GM19463 (cell line): ENCODE measurements around the gene PIGO.

ENCODE experiments used
- ATAC-seq: cut with Tn5 transposase; IDR thresholded peaks from one replicate; pipeline ENCODE4 v1.9.1; 2021; ENCODE audit warnings: mild to moderate bottlenecking, moderate library complexity; ENCODE audit not compliant: unreplicated experiment

Gene PIGO

DNA sequence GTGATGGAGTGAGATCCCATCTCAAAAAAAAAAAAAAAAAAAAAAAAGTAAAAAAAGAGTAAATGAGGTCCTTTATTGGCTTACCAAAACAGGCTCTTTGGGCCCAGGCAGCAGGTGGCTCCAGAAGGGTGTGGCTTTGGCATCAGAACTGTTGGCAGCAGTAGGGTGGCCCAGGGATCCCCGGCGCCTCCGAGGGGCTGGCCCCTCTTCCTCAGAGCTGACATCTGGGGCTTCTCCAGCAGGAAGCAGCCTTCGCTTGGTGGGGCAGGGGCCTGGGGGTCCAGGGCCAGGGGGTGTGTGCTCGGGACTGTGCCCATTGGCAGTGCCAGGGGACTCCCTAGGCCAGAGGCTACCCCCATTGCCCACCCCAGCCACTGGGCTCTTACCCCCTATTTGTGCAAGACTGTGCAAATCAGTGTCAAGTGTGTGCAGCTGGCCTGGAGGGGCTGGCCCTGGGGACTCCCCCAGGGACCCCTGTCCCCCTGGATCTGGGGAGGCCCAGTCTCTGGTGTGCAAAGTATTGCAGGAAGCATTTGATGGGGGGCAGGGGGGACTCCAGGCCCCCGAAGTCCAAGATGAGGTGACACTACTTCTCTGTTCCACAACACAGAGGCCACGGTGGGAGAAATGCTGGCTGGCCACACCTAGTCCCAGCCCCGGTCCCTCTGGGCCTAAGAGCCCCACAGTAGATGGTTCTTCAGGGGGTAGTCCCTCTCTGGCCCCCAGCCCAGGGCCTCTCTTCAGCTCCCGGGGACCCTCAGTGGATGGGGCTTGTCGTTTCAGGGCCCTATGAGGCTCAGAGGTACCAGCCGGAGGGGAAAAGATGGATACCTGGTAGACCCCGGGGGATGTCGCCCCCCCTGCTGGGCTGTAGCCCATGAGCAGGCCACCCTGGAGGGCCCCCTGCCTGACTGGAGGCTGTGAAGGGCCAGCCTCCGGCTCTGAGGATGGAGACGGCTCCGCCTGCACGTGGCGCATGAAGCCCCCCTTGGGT lies 11.2 kb upstream of the PIGO start:
- ATAC-seq, result no peak

DNA sequence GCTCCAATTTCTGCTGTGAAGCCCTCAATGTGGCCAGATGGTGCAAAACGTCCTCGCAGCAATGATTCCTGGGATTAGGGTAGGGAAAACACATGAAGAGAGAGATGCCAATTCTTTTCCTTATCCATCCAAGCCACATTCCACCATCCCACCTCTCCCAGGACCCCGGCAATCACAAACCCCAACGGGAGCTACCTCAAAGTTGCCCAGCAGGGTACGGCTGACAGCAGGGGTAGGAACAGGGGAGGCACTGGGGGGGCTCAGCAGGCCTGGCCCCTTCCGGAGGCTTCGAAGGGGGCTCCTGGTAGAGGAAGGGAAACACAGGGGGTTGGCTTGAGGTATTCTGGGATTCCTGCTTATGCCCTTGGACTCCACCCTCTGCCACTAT lies 9.9 kb upstream of the PIGO start:
- ATAC-seq, result no peak

DNA sequence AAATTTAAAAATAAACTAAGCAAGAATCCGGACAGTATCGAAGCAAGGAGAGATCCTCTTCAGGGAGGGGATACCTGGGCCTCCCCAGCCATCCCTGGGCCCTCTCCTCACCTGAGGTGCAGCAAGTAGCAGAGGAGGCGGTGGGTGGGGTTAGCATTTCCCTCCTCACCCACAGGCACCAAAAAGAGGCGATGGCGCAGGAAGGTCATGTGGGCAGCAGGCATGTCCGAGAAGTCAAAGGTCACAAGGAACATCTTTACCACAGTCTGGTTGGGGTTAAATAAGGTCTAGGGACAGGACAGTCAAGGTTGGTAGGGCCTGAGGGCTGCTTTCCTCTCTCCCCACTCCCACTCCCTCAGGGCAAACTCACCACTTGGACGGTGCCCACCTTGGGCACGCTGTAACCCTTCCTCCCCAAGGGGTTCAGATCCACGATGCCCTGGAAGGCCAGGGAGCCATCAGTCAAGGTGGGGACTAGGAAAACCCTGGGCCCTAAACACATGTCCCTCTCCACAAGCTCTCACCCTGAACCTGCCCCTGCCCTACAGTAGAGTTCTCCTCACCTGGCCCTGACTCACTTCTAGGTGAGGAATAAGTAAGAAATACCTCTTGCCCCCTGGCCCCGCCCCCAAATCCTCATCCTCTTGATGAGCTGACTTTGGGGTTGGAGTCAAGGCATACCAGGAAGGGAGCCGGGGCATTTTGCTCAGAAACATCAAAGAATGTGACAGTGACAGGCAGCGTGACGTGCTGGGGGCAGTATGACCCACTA lies 9.4 kb upstream of the PIGO start:
- no peak for ATAC-seq

GRCh38 chr9:35105126-35105525 lies 8.7 kb upstream of the PIGO start:
- ATAC-seq, result no peak

GRCh38 chr9:35104586-35104985 lies 8.2 kb upstream of the PIGO start:
- no peak for ATAC-seq

DNA sequence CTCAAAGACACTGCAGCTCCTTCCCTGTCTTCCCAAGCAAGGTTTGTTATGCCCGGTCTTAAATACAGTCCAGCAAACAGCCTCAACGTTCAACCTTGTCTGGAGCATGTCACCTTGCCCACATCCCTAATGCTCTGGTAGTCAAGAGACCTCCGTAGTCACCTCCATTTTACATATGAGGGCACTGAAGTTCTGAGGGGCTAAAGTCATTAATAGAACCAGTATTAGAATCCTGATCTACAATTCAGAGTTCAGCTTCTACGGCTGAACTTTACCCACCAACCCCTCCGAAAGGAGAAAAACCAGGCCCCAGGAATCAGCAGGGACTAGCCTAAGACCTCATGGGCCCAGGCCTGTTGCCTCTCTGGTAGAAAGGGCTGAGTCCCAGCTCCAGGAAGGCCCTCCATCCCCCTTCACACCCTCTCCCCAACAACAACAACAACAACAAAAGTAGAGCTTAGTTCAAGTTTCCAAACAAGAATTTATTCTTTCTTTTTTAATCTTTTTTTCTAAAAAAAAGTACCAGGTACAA lies 7.3 kb upstream of the PIGO start:
- no peak for ATAC-seq

GRCh38 chr9:35102769-35103659 lies 6.6 kb upstream of the PIGO start, which contains the start of gene STOML2:
Gene STOML2, minus strand, starts transcription at chr9:35103131. Its CDS starts 37 bp downstream, at chr9:35103094.
- peak; percentile 98 for ATAC-seq

DNA sequence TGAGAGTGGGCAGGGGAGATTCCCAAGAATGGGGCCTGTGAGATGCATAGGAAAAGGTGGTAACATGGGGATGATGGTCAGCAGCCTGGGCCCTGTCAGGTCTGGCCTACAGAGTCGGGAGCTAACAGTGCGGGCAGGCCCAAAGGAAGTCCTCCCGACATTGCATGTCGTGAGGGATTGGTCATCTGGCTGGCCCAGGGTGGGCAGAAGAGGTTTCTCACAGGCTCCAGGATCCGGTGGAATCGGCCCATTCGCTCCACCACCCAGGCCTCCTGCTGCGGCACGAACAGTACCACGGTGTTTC lies 6.0 kb upstream of the PIGO start:
- ATAC-seq, result no peak

GRCh38 chr9:35097573-35097972 lies 1.2 kb upstream of the PIGO start:
- no peak for ATAC-seq

DNA sequence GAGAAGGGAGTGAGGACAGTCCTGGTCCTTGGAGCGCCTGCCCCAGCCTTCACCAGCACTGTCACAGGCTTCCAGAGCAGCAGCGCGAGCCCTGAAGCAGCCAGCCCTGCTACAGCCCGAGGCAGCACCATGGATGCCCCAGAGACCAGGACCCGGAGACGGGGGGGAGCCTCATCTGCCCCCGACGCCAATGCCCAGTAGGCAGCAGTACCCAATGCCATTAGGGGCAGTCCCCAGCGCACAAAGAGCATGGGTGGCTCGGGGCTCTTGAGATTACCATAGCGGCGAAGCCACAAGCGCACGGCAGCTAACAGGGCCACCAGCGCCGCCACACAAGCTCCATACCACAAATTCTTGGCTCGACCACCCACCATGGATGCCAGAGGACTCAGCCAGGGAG lies 4.9 kb downstream of the PIGO start:
- no peak for ATAC-seq

DNA sequence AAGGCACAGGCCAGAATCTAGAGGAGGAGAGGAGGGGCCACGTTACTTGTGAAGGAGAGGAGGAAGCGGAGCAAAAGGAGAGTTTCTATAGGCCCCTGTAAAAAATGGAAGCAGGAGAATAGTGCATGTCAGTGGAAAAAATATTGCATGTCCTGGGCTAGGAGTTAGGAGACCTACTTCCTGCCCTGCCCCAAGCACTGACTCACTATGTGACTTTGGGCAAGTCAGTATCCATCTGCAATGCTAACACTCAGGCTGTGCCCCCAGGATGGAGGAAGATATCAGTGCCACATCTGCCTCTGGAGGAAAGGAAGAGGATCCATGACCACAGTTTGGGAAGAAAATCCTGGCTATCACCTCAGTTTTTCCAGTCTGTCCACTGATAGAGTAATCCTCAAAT lies 7.0 kb downstream of the PIGO start:
- no peak for ATAC-seq

DNA sequence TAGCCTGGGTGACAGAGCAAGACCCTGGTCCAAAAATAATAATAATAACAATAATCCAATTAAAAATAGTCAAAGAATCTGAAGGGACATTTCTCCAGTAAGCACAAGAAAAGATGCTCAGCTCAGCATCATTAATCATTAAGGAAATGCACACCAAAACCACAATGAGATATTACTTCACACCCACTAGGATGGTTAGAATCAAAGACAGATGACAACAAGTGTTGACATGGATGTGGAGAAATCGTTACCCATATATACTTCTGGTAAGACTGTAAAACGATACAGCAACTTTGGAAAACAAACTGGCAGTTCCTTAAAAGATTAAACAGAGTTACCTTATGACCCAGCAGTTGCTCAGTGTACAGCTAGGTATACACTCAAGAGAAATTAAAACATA lies 11.3 kb downstream of the PIGO start:
- ATAC-seq, result no peak

DNA sequence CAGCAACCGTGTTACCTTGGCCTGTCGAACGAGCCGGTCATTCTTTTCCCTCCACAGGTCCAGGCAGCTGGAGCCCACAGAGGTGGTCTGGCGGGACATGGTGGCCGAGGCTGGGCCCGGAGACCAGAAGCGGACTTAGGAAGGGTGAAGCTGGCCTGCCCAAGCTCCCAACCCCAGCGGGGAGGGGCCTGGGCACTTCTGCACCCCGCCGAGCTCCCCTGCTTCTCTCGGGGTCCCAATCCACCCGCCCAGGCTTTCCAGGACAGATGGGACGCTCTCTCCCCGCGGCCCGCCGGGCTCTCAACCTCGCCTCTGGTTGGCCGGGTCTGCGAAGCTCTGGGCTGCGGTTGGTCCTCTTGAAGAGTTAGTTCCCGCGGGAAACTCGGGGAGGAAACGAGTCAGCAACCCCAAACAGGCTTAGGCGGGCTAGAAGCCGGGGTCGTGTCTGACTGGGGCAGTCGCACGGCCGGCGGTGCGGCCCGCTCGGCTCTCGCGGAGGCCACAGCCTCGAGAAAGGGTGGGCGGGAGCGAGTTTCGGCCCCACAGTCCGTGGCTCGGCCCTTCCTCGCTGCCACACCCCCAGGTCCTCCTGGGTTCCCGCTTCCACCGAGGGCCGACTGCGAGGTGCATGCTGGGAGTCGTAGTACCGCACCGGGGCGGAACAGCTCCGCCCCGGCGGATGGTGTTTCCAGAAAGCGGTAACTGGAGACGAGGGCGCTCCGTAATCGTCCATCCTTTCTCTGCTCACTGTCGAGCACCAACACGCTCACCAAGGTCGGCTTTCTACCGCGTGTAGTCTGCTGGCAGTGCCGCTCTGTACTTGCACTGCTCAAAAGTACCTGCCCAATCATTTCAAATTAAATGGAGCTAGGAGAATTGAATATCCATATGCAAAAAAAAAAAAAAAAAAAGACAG lies 16.7 kb downstream of the PIGO start, which contains the start of gene FANCG:
Gene FANCG (minus strand): TSS at position 517 of the 916 bp plus-strand sequence. CDS start 418 bp downstream, at position 99.
- peak; percentile 93 for ATAC-seq

- no peak for ATAC-seq
Measured at GRCh38 chr9:35079041-35079425, 17.4 kb downstream of the PIGO start.

DNA sequence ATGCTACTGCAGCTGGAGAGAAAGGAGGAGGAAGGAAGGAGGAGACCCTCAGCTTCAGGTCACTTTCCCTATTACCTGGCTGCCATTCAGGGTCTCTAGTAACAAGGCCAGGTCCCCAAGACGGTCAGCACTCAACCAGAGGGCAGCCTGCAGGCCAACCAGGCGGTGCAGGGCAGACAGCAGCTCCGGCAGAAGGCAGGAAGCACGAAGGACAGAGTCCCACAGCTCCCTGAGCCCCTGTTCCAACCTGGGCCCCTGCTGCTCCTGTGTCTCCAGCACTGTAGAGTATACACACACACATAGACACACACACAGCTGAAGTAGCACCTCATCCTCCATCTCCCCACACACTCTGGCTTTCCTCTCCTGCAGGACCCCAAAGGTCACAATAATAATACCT lies 18.3 kb downstream of the PIGO start:
- no peak for ATAC-seq

DNA sequence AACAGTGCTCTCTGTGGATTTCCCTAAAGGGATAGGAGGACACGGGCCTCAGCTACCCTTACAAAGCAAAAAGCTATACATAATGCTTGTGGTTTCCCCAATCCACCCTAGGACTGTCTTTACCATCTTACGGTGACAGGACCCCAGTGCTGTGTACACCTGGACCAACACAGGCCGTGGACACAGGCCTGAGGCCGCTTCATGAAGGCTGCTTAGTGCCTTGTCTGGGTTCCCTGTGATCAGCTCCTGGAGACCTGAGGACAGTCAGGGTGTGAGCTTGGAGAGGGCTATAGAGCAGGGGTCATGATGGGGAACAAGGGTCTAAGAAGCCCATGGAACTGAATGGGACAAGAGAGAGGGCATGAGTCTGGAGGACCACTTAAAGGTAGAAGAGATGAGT lies 19.5 kb downstream of the PIGO start:
- no peak for ATAC-seq

- ATAC-seq, result no peak
Measured at GRCh38 chr9:35075358-35075757, 21.0 kb downstream of the PIGO start.

GRCh38 chr9:35074791-35075190 lies 21.6 kb downstream of the PIGO start:
- ATAC-seq, result no peak

- no peak for ATAC-seq
Measured at GRCh38 chr9:35074141-35074540, 22.2 kb downstream of the PIGO start.

- ATAC-seq, result no peak
Measured at GRCh38 chr9:35073279-35073612, 23.1 kb downstream of the PIGO start.
